ENCODE data around the gene TMC2. TPM values are rescaled to one million over a fixed set of nuclear protein-coding genes. Genes with fewer than 3 reads are reported as not detected.
A peak's percentile ranks its signal among the peaks of the same experiment; 100 is the strongest.

The TMC2 gene
- total and polyA plus RNA-seq, 2 of the 4 experiments (the other 2 are of a cell fraction): not detected

- Histone ChIP-seq H3K4ac (ENCODE audit: low read depth, low read length) (peak overlapping the region; percentile 88), H3K9me1 (ENCODE audit: insufficient read depth, low read length) (peaks cover 11% of the 10 kb centered on the region), H3K9ac (ENCODE audit: low read depth, low read length) (peak overlapping the region; percentile 95), H3K4me1 (ENCODE audit: control insufficient read depth, insufficient read depth, low read length) (peaks cover 5% of the 10 kb centered on the region), H3K9me3 (ENCODE audit: control insufficient read depth, insufficient read depth, low read length) (no peaks in the 10 kb centered on the region), H2BK5ac (ENCODE audit: low read depth, low read length, poor library complexity, severe bottlenecking) (peak overlapping the region; percentile 84), H3K18ac (ENCODE audit: low read depth, low read length) (no peak overlapping the region), H3K14ac (replicated peaks; ENCODE audit: low read depth, low read length) (peak overlapping the region; percentile 94), H3K4me2 (ENCODE audit: low read depth, low read length) (peak overlapping the region; percentile 89), H4K91ac (ENCODE audit: insufficient read depth, low read depth, low read length) (peak overlapping the region; percentile 75), H3K56ac (ENCODE audit: extremely low read depth, insufficient read depth, low read length) (peak overlapping the region; percentile 74), H4K5ac (ENCODE audit: low read depth, low read length) (peak overlapping the region; percentile 35; the same call in 1 of the 2 replicates), H3K27me3 (ENCODE audit: control insufficient read depth, insufficient read depth, low read length) (no peaks in the 10 kb centered on the region), H2BK120ac (ENCODE audit: low read depth, low read length) (0 out of 2 replicates have a peak overlapping the region, but pooled peaks have one; percentile 1), H2AK9ac (replicated peaks; ENCODE audit: low read depth, low read length, poor library complexity) (peak overlapping the region; percentile 98), H2BK15ac (ENCODE audit: low read depth, low read length) (no peak overlapping the region), H2BK20ac (ENCODE audit: low read depth, low read length) (no peak overlapping the region), H4K8ac (ENCODE audit: low read depth in 2 of 2, low read length in 2 of 2) (peak overlapping the region; percentile 71 to 90), H3K27ac (ENCODE audit: insufficient read depth, low read length) (peak overlapping the region; percentile 79), H3K23ac (ENCODE audit: low read depth, low read length) (peak overlapping the region; percentile 96), H3K4me3 (ENCODE audit: insufficient read depth, low read depth, low read length) (peak overlapping the region; percentile 90), H2AK5ac (ENCODE audit: low read depth, low read length) (peak overlapping the region; percentile 92), H4K20me1 (ENCODE audit: insufficient read depth, low read length) (peaks cover 45% of the 10 kb centered on the region), H3K79me1 (ENCODE audit: low read depth in 1 of 2, low read length in 2 of 2) (peaks cover 28 to 56% of the 10 kb centered on the region in 2 experiments), H2AFZ (replicated peaks; ENCODE audit: low read length, poor library complexity) (peak overlapping the region; percentile 98), H3K36me3 (ENCODE audit: control insufficient read depth, insufficient read depth, low read length) (peaks cover 40% of the 10 kb centered on the region)
- DNase-seq: no peak
- dilution Hi-C loops (cut with HindIII; ENCODE audit: low sequenced_read_pairs, unreplicated experiment) (no loop called here), intact Hi-C loops (cut with micrococcal nuclease) (loop anchor here (2.0 kb wide), 1 partner anchor 182 kb away; the partner anchor contains the start of gene SNRPB), in situ Hi-C loops (cut with MboI; ENCODE audit: low sequenced_read_pairs) (no loop called here)
- TSS peak; percentile 55 for BruUV-seq (replicated peaks)
- ChIA-PET POLR2A (ENCODE audit: unreplicated experiment) (no interaction called here), CTCF (no interaction called here)
- ATAC-seq (ENCODE audit: low read depth): peak; percentile 65
- TF ChIP-seq, protein P1, sequence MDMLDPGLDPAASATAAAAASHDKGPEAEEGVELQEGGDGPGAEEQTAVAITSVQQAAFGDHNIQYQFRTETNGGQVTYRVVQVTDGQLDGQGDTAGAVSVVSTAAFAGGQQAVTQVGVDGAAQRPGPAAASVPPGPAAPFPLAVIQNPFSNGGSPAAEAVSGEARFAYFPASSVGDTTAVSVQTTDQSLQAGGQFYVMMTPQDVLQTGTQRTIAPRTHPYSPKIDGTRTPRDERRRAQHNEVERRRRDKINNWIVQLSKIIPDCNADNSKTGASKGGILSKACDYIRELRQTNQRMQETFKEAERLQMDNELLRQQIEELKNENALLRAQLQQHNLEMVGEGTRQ (IDR thresholded peaks at IDR 0.05; ENCODE audit: low read depth, low read length): peak; percentile 74
- no peak for TF ChIP-seq MAFK (IDR thresholded peaks at IDR 0.05; ENCODE audit: low read depth, low read length)
- no peak for TF ChIP-seq NFE2L2 (IDR thresholded peaks at IDR 0.05; ENCODE audit: low read depth, low read length)
- peak; percentile 2; the same call in 1 of the 2 replicates for TF ChIP-seq MAZ (IDR thresholded peaks at IDR 0.05; ENCODE audit: borderline replicate concordance, low read depth, low read length)
- TF ChIP-seq ELK1 (IDR thresholded peaks at IDR 0.05; ENCODE audit: borderline replicate concordance, low read depth, low read length): no peak
- no peak for TF ChIP-seq SMC3 (IDR thresholded peaks at IDR 0.05; ENCODE audit: low read depth, low read length)
- peak; percentile 93 for TF ChIP-seq MXI1 (IDR thresholded peaks at IDR 0.05; ENCODE audit: borderline replicate concordance, low read depth, low read length)
- TF ChIP-seq RFX5 (IDR thresholded peaks at IDR 0.05; ENCODE audit: low read depth, low read length): no peak
- TF ChIP-seq RCOR1 (IDR thresholded peaks at IDR 0.05; ENCODE audit: insufficient replicate concordance, low read length): no peak
- 0% methylated on average over 29 of the region's 56 CpGs; no CpG with 5 or more reads in 1 of the 2 experiments for WGBS, 2 experiments (ENCODE audit: extremely low coverage in 2 of 2, insufficient read length in 1 of 2)
Observed at GRCh38 chr20:2652724-2653555, 116.6 kb downstream of the TMC2 start.
